ENCODE measurements around the gene IFT20. TPM values are rescaled to one million over a fixed set of nuclear protein-coding genes. Genes with fewer than 3 reads are reported as not detected.

Gene IFT20
- total and polyA plus RNA-seq, 2 of the 13 experiments (the other 11 are each of a cell fraction or from before 2014, with no cell fraction given), result 28.0 to 37.8 TPM

- peak; percentile 75; the same call in 1 of the 2 replicates for TF ChIP-seq ZNF788 (CRISPR knock-in tag; IDR thresholded peaks at IDR 0.05; ENCODE audit: borderline replicate concordance)
- TF ChIP-seq STAT5B (CRISPR knock-in tag; IDR thresholded peaks at IDR 0.05), result peak; percentile 26; the same call in 1 of the 2 replicates
- peak; percentile 88; the same call in 1 of the 2 replicates for TF ChIP-seq SIN3A (IDR thresholded peaks at IDR 0.05; ENCODE audit: borderline replicate concordance, low read depth, low read length)
- TF ChIP-seq TEAD3 (CRISPR knock-in tag; optimal IDR thresholded peaks at IDR 0.05; ENCODE audit: borderline replicate concordance), result peak; percentile 90
- TF ChIP-seq ATF1 (CRISPR knock-in tag; IDR thresholded peaks at IDR 0.05), result peak; percentile 98
- no peak for TF ChIP-seq SRSF1 (optimal IDR thresholded peaks at IDR 0.05; ENCODE audit: low read depth, low read length)
- peak; percentile 95 for TF ChIP-seq THAP9 (CRISPR knock-in tag; IDR thresholded peaks at IDR 0.05; ENCODE audit: borderline replicate concordance)
Measured at GRCh38 chr17:28335201-28335958, at the start of gene IFT20, which contains the start of gene TNFAIP1 (continued).

- FAIRE-seq (no peak), DNase-seq (ENCODE audit: low spot score) (no peak), ATAC-seq (no peak)
- H3K9ac ChIP-seq (ENCODE audit: insufficient read depth, low read depth, low read length), result no peak overlapping the region
- no peaks in the 10 kb centered on the region for H4K20me1 ChIP-seq (ENCODE audit: insufficient read depth, low read length)
- intact Hi-C loops (cut with micrococcal nuclease; ENCODE audit: unreplicated experiment), result no loop called here
- no peaks in the 10 kb centered on the region for H3K36me3 ChIP-seq (replicated peaks in 1 of 2; ENCODE audit: control insufficient read depth in 1 of 2, insufficient read depth in 2 of 2, low read length in 2 of 2)
- H3K27ac ChIP-seq (ENCODE audit: extremely low read length, insufficient read depth, low read length), result no peak overlapping the region
- CTCF ChIA-PET (ENCODE audit: low intra/inter-chr PET ratio, low total read pairs), result no interaction called here
- POLR2A ChIA-PET, result interaction anchor here (0.7 kb wide), 1 partner anchor 20 kb away, joined by 3 read pairs; no protein-coding TSS in a partner anchor
- no TSS peak for BruUV-seq (replicated peaks)
- H3K79me2 ChIP-seq (ENCODE audit: insufficient read depth, low read length), result no peaks in the 10 kb centered on the region
- no peak overlapping the region for H2AFZ ChIP-seq (ENCODE audit: low read length)
- no peak for TF ChIP-seq ZNF441 (CRISPR knock-in tag; IDR thresholded peaks at IDR 0.05; ENCODE audit: borderline replicate concordance)
- TF ChIP-seq YY1 (IDR thresholded peaks at IDR 0.05; ENCODE audit: insufficient read depth, insufficient replicate concordance, low read depth, low read length), result no peak
- TF ChIP-seq MTF2 (CRISPR knock-in tag; IDR thresholded peaks at IDR 0.05; ENCODE audit: borderline replicate concordance), result no peak
- no peak for TF ChIP-seq MED1 (CRISPR knock-in tag; IDR thresholded peaks at IDR 0.05)
- no peak for TF ChIP-seq HNRNPL (IDR thresholded peaks at IDR 0.05; ENCODE audit: low read depth, low read length)
- TF ChIP-seq GATAD2A (CRISPR knock-in tag; IDR thresholded peaks at IDR 0.05), result no peak
- TF ChIP-seq MED13 (CRISPR knock-in tag; IDR thresholded peaks at IDR 0.05), result no peak
- TF ChIP-seq SCMH1 (CRISPR knock-in tag; IDR thresholded peaks at IDR 0.05; ENCODE audit: borderline replicate concordance), result no peak
- TF ChIP-seq RORA (CRISPR knock-in tag; IDR thresholded peaks at IDR 0.05), result no peak
- TF ChIP-seq BCL3 (CRISPR knock-in tag; IDR thresholded peaks at IDR 0.05), result no peak
- TF ChIP-seq DNMT3B (CRISPR knock-in tag; conservative IDR thresholded peaks at IDR 0.05), result no peak
- TF ChIP-seq SMYD3 (CRISPR knock-in tag; IDR thresholded peaks at IDR 0.05), result no peak
- H3K4me3 ChIP-seq (replicated peaks in 1 of 3; ENCODE audit: insufficient read depth in 1 of 3, low read depth in 2 of 3, low read length in 3 of 3), result no peak overlapping the region
- 82% methylated on average over 14 of the region's 29 CpGs for WGBS (ENCODE audit: low lambda C conversion rate)
- in situ Hi-C loops (cut with HindIII; ENCODE audit: extremely low pct_ligation_motif_present, low pct_unique_long_range_greater_than_20kb), result no loop called here
- no peak overlapping the region for H3K4me2 ChIP-seq (ENCODE audit: low read depth, low read length)
- H3K27me3 ChIP-seq (ENCODE audit: control insufficient read depth in 1 of 2, insufficient read depth in 2 of 2, low read length in 2 of 2), result no peaks in the 10 kb centered on the region
- peaks cover 22% of the 10 kb centered on the region for H3K4me1 ChIP-seq (ENCODE audit: insufficient read depth, low read length)
- no peaks in the 10 kb centered on the region for H3K9me3 ChIP-seq (ENCODE audit: low read length)
Measured at GRCh38 chr17:28385037-28385400, 49.7 kb upstream of the IFT20 start.

Data from HepG2 (cell line).